OCI-LY3 (cell line): ENCODE results near the gene XYLB.

Experiments
- H2AFZ ChIP-seq: fragments of 200-600, 300-600 bp; shearing (Covaris generic); 2 replicates; pipeline ENCODE4 v1.6.0; 2014; ENCODE audit warnings: antibody characterized with exemption, low read depth, low read length
- H3K27ac ChIP-seq: fragments of 200-600, 300-600 bp; sonication (generic); 2 replicates; pipeline ENCODE4 v1.5.1; 2014; ENCODE audit warnings: mild to moderate bottlenecking, low read length, moderate library complexity, mixed read lengths
- H3K27me3 ChIP-seq: fragments of 200-600, 300-600 bp; sonication (generic); 2 replicates; pipeline ENCODE4 v1.6.1; 2014; ENCODE audit warnings: low read depth, low read length, mixed read lengths
- H3K36me3 ChIP-seq: fragments of 200-600, 300-600 bp; sonication (generic); replicated peaks from 2 replicates; pipeline ENCODE3; 2014; ENCODE audit warnings: low read depth, low read length, mixed read lengths
- H3K4me1 ChIP-seq: fragments of 300-600, 200-600 bp; sonication (generic); 2 replicates; pipeline ENCODE4 v1.6.1; 2014; ENCODE audit warnings: low read length, mixed read lengths
- H3K4me2 ChIP-seq: fragments of 200-600, 300-600 bp; sonication (generic); 2 replicates; pipeline ENCODE4 v1.6.1; 2014; ENCODE audit warnings: low read length, mixed read lengths
- H3K4me3 ChIP-seq: fragments of 300-600, 200-600 bp; sonication (generic); 2 replicates; pipeline ENCODE4 v1.5.1; 2014; ENCODE audit warnings: antibody characterized with exemption, mild to moderate bottlenecking, low read length, moderate library complexity
- H3K79me2 ChIP-seq: fragments of 300-600, 200-600 bp; shearing (Covaris generic); 2 replicates; pipeline ENCODE4 v1.6.1; 2014; ENCODE audit warnings: mild to moderate bottlenecking, low read length, mixed read lengths
- H3K9ac ChIP-seq: fragments of 300-600, 200-600 bp; shearing (Covaris generic); 2 replicates; pipeline ENCODE4 v1.6.0; 2014; ENCODE audit warnings: mild to moderate bottlenecking, low read length, moderate library complexity
- H3K9me3 ChIP-seq: fragments of 200-600, 300-600 bp; shearing (Covaris generic); 2 replicates; pipeline ENCODE4 v1.6.1; 2014; ENCODE audit warnings: low read length, mixed read lengths; ENCODE audit not compliant: insufficient read depth
- H4K20me1 ChIP-seq: fragments of 200-600, 300-600 bp; sonication (generic); 2 replicates; pipeline ENCODE4 v1.6.1; 2016; ENCODE audit warnings: low read length, mixed read lengths; ENCODE audit not compliant: insufficient read depth
- EZH2phosphoT487 ChIP-seq: fragments of 200-600 bp; shearing (Covaris generic); IDR thresholded peaks from 2 replicates; pipeline ENCODE4 v1.6.1; 2018; ENCODE audit warnings: antibody characterized with exemption, mixed run types, low read depth
- TF ChIP-seq, protein P1 (sequence below): fragments of 200-600, 300-600 bp; sonication (generic); IDR thresholded peaks from 2 replicates; pipeline ENCODE4 v1.5.1; 2014; ENCODE audit warnings: antibody characterized with exemption, low read length, low read depth

Gene XYLB

DNA sequence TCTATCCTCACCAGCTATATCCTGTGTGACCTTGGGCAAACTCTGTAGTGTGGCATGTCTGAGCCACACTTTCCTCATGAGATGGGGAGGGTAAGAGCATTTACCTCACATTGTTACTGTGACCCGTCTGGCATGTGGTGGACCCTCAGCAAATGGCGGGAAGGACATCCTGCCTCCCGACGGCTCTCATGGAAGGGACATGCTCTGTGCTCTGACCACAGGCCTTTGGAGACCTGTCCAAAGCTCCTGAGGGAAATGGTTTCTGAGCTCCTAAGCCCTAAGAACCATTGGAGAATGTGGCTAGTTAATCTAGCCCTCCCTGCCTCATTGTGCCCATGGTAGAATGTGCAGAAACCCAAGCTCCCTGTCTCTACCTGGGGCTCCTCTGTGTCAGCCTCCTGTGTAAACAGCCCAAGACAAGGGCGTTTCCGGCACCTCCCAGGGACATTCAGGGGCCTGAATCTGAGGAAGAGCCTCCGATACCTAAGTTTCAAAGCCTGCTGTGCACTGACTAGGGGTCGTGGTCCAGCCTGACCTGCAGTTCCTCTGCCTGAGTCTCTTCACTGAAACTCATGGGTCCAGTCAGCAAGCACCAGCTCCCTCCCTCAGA is 29.0 kb downstream of the XYLB start:
- TF ChIP-seq, protein P1, sequence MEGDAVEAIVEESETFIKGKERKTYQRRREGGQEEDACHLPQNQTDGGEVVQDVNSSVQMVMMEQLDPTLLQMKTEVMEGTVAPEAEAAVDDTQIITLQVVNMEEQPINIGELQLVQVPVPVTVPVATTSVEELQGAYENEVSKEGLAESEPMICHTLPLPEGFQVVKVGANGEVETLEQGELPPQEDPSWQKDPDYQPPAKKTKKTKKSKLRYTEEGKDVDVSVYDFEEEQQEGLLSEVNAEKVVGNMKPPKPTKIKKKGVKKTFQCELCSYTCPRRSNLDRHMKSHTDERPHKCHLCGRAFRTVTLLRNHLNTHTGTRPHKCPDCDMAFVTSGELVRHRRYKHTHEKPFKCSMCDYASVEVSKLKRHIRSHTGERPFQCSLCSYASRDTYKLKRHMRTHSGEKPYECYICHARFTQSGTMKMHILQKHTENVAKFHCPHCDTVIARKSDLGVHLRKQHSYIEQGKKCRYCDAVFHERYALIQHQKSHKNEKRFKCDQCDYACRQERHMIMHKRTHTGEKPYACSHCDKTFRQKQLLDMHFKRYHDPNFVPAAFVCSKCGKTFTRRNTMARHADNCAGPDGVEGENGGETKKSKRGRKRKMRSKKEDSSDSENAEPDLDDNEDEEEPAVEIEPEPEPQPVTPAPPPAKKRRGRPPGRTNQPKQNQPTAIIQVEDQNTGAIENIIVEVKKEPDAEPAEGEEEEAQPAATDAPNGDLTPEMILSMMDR = no peak
- no peak for TF ChIP-seq EZH2phosphoT487
- no peaks in the 10 kb centered on the region for H4K20me1 ChIP-seq
- peaks cover 62% of the 10 kb centered on the region for H3K36me3 ChIP-seq

DNA sequence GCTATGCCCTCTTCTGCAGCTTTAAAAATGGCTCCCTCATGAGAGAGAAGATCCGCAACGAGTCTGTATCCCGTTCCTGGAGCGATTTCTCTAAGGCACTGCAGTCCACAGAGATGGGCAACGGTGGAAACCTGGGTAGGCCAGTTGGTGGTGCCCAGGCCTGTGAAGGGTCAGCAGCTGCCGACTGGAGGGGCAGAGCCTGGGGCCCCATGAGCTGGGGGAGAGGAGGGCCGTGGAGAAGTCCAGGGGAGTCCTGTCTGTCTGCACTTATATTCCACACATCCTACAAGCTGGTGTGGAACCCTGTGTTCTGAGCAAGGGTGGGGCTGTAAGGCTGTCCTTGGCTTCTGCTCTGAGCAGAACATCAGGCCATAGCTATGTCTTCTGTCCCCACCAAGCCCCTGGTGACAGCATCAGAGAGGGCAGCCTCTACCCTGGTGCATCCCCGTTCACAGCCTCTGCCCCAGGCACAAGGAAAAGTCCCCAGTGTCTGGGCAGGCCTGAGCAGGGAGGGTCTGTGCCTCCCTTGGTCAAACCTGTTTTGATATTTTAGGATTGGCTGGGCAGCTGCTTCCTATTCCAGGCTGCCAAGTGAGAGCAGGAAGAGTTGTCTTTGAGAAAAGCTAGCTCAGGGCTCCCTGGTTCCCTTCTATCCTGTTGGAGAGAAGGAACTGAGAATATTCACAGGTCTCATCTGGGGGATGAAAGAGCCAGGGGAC is 29.7 kb downstream of the XYLB start:
- Histone ChIP-seq H3K9ac (no peak overlapping the region), H4K20me1 (no peaks in the 10 kb centered on the region), H3K27ac (no peak overlapping the region), H3K4me2 (no peak overlapping the region), H3K27me3 (no peaks in the 10 kb centered on the region), H2AFZ (no peak overlapping the region), H3K4me3 (no peak overlapping the region), H3K79me2 (no peaks in the 10 kb centered on the region), H3K9me3 (no peaks in the 10 kb centered on the region), H3K4me1 (no peaks in the 10 kb centered on the region), H3K36me3 (peaks cover 62% of the 10 kb centered on the region)
- no peak for TF ChIP-seq EZH2phosphoT487
- TF ChIP-seq, protein P1 = no peak

More for the DNA sequence above, 29.0 kb downstream of the XYLB start:
- no peaks in the 10 kb centered on the region for H3K4me1 ChIP-seq
- no peak overlapping the region for H2AFZ ChIP-seq
- no peaks in the 10 kb centered on the region for H3K79me2 ChIP-seq
- H3K9ac ChIP-seq = no peak overlapping the region
- H3K27me3 ChIP-seq = no peaks in the 10 kb centered on the region
- H3K9me3 ChIP-seq = no peaks in the 10 kb centered on the region
- H3K27ac ChIP-seq = no peak overlapping the region
- no peak overlapping the region for H3K4me3 ChIP-seq
- H3K4me2 ChIP-seq = no peak overlapping the region

DNA sequence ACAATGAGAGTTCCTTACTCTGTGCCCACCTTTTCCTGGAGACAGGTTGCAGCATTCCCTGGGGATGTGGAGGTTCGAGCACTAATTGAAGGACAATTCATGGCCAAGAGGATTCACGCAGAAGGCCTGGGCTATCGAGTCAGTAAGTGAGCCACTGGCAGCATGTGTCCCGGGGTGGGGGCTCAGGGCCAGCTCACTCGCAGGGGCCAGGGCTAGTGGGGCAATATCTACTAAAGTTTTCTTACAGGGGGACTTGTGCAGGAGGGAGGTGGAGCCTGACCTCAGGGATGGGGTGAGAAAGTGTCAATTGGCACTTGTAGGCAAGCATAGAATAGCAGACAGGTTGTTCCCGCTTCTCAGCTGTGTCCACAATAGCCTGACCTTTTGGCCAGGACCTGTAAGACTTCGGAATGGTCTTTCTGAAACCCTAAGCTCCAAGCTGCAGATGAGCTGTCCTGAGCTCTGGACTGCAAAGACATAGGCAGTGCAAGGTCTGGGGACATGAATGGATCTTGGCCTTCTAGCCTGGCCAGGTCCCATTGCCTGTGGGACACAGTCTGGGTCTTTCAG is 32.7 kb downstream of the XYLB start:
- Histone ChIP-seq H3K4me3 (no peak overlapping the region), H3K79me2 (no peaks in the 10 kb centered on the region), H3K4me1 (no peaks in the 10 kb centered on the region), H2AFZ (no peak overlapping the region), H3K9me3 (no peaks in the 10 kb centered on the region), H3K36me3 (peaks cover 52% of the 10 kb centered on the region), H4K20me1 (no peaks in the 10 kb centered on the region; the same call in 1 of the 2 replicates), H3K9ac (no peak overlapping the region), H3K27ac (no peak overlapping the region), H3K27me3 (no peaks in the 10 kb centered on the region), H3K4me2 (no peak overlapping the region)
- TF ChIP-seq, protein P1 = no peak

DNA sequence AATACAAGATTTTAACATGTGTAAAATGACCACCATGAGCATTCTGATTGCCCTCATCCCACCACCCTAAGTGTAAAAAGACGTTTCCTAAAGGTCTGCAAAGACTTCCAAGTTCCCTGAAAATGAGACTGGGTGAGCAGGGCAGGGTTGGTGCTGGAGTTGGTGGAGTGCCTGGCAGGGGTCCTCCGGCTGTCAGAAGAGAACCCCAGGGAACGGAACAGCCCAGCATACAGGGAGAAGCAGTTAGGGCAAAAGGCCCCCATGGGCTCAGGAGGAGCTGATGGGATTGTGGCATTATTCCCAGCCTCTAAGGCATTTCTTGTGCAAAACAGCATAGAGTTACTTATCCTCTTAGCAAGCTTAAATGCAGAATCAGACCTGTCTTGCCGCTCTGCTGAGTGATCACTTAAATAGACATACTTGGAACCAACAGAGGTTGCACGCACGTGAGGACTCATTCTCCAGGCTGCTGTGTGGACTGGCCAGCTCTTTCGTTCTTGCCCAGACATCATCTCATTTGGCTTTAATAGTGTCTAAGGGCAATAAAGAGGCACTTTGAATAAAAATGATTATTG is 36.0 kb downstream of the XYLB start:
- Histone ChIP-seq H3K27ac (no peak overlapping the region), H3K9me3 (no peaks in the 10 kb centered on the region), H3K4me3 (no peak overlapping the region), H4K20me1 (no peaks in the 10 kb centered on the region; the same call in 1 of the 2 replicates), H2AFZ (no peak overlapping the region), H3K4me2 (no peak overlapping the region), H3K4me1 (no peaks in the 10 kb centered on the region), H3K79me2 (no peaks in the 10 kb centered on the region), H3K27me3 (no peaks in the 10 kb centered on the region), H3K9ac (no peak overlapping the region), H3K36me3 (peaks cover 44% of the 10 kb centered on the region)
- TF ChIP-seq, protein P1 = no peak
